Stimulated activated naive CD8-positive, alpha-beta T cell treated with anti-CD3 and anti-CD28 coated beads, Interleukin-15, Interleukin-2, amounts not matched to agents 100 ng/mL and 50 ng/mL, for 24 hours (primary cell): ENCODE measurements around the gene JAG2.

Experiments
- H3K27ac Mint-ChIP-seq: one replicate; pipeline ENCODE4 v1.8.0; 2021; ENCODE audit warnings: mild to moderate bottlenecking, mixed read lengths
- H3K27me3 Mint-ChIP-seq: one replicate; pipeline ENCODE4 v1.8.0; 2021; ENCODE audit warnings: mixed read lengths
- H3K36me3 Mint-ChIP-seq: one replicate; pipeline ENCODE4 v1.8.0; 2021; ENCODE audit warnings: low read depth, mixed read lengths
- H3K4me1 Mint-ChIP-seq: one replicate; pipeline ENCODE4 v1.8.0; 2021; ENCODE audit warnings: low read depth, mixed read lengths
- H3K4me3 Mint-ChIP-seq: one replicate; pipeline ENCODE4 v1.8.0; 2021; ENCODE audit warnings: mild to moderate bottlenecking, mixed read lengths
- H3K9me3 Mint-ChIP-seq: one replicate; pipeline ENCODE4 v1.8.0; 2021; ENCODE audit warnings: mixed read lengths

JAG2 gene

DNA sequence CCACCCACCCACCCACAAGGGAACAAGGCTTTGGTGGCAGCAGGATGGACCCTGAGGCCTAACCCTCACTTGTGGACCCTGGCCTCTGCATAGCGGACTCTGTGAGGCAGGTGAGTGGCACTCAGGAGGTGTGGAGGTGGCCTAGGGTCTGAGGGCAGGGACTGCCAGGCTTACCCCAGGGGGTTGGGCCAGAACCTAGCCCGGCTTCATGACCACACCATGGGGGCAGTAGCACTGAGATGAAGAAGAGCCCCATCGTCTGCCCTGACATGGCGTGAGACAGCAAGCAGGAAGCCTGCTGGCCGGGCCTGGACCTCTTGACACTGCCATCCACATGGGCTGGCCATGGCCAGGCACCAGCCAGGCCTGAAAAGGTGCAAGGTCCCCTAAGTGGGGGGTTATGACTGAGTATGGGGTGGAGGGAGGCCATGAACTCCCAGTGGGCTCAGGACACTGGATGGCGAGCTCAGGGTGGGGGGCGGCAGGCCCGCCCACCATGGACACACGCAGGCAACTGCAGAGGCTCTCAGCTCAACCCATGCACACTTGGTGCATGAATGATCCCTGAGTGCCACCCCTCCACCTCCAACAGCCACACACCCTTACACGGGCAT is 29.3 kb downstream of the JAG2 start:
- Mint-ChIP-seq H3K4me1 (no peaks in the 10 kb centered on the region), H3K4me3 (no peak overlapping the region), H3K27me3 (peaks cover 2% of the 10 kb centered on the region), H3K27ac (no peak overlapping the region), H3K9me3 (no peaks in the 10 kb centered on the region), H3K36me3 (no peaks in the 10 kb centered on the region)

DNA sequence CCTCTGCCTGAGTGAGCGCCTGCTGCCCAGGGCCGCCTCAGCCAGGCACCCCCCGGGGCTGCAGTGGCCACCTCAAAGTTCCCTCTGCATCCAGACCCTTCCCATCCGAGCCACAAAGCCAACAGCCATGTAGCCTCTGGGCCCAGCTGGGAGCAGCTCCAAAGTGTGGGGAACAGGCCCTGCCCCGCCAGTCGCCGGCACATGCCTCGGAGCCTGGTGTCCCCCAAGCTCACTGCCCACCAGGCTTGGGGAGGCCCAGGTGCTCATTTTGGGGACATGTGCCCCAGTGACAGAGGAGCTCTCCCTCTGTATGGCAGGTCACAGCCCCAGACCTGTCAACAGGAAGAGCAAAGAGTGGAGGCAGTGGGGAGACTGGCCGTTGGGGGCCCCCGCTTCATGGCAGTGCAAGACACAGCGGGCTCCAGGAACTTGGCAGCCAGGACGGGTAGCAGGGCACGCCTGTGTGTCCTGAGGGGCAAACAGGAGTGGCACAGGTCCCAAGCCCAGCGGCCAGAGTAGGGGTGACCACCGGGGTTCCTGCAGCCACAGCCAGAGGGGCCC is 29.9 kb downstream of the JAG2 start:
- Mint-ChIP-seq H3K27me3 (peaks cover 5% of the 10 kb centered on the region), H3K27ac (no peak overlapping the region), H3K4me1 (no peaks in the 10 kb centered on the region), H3K4me3 (no peak overlapping the region), H3K36me3 (no peaks in the 10 kb centered on the region), H3K9me3 (no peaks in the 10 kb centered on the region)

DNA sequence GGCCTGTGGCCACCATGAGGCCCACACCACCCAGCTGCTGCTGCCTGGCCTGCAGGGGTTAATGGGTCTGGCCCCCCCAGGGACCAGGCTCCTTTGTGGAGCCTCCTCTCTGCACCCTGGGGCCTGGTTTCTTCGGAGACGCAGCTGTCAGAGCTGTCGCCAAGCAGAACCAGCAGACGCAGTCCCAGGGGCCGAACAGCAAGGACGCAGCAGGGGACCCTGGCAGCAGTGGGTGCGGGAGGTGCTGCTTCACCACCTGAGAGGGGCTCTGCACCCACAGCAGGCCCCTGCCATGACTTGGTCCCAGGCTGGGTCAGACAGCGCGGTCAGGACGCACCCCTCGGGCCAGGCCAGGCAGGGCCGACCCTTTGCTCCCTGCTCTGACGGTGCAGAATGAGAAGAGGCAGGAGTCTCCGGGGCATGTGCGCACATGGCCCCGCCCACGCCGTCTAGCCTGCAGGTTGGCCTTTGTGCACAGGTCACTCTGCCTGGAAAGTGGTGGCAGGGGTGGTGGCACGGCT is 30.5 kb downstream of the JAG2 start:
- no peak overlapping the region for H3K4me3 Mint-ChIP-seq
- H3K4me1 Mint-ChIP-seq, result no peaks in the 10 kb centered on the region
- H3K9me3 Mint-ChIP-seq, result no peaks in the 10 kb centered on the region
- no peak overlapping the region for H3K27ac Mint-ChIP-seq
- peaks cover 10% of the 10 kb centered on the region for H3K27me3 Mint-ChIP-seq
- no peaks in the 10 kb centered on the region for H3K36me3 Mint-ChIP-seq

DNA sequence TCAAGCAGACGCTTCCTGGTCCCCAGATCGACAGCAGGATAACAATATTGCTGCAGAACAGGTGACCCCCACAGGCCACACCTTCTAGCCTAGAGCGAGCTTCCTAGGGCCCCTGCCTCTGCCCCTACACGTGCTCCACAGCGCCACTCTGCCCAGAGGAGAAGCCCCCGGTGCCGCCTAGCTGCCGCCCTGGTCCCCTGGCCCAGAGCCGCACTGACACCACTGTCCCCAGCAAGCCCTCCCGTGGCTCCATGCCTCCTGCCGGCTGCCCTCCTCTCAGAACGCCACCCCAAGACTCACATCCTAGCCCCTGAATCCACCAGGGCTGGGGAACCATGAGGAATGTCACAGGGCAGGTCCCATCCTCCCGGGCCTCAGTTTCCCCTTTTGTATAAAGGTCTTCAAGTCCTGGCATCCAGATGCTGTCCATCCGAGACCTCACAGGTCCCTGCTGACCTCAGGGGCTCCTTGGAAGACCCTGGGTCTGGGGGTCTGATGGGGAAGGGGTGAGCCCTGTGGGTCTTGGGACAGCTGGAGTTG is 31.0 kb downstream of the JAG2 start:
- no peak overlapping the region for H3K27ac Mint-ChIP-seq
- peaks cover 3% of the 10 kb centered on the region for H3K36me3 Mint-ChIP-seq
- peaks cover 10% of the 10 kb centered on the region for H3K27me3 Mint-ChIP-seq
- H3K4me3 Mint-ChIP-seq, result no peak overlapping the region
- no peaks in the 10 kb centered on the region for H3K4me1 Mint-ChIP-seq
- H3K9me3 Mint-ChIP-seq, result no peaks in the 10 kb centered on the region

DNA sequence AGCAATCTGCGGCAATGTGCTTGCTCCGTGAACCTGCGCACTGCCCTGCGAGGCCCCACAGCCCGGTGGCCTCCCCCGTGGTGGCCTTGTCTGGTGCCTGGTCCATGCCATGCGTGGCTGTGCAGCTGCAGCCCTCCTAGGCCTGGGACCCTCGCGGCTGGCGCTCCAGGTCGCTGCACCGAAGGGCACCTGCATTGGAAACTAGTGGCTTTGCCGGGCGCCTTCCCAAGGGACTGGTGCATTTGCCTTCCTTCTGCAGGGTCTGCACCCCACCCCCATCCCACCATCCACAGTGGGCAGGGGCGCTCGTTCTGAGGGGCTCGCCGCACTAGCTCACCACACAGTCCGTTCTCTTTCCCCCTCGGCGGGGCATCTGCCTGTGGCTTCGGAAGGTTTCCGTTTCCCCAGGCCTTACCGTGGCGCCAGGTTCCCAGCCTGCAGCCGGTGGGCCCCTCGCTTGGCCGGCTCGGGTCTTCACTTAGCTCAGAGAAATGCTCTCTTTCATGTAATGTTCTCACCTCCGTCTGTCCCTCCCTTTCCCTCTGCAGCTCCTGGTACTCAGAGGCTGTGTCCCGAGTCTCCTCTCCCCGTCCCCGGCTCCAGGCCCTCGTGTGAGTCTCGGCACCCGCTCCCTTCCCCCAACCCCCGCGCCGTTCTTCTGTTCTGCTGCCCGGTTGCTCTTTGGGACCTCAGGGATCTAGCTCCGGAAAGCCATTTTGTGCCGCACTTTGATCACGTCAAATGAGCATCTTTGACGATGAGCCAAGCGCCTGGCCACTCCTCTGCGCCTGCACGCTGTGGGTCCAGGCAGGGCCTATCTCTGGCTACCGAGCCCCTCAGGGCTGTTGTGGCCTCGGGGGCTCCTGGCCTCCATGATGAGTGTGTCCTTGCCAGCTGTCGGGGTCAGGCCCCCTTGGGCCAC is 31.9 kb downstream of the JAG2 start:
- H3K27ac Mint-ChIP-seq, result no peak overlapping the region

DNA sequence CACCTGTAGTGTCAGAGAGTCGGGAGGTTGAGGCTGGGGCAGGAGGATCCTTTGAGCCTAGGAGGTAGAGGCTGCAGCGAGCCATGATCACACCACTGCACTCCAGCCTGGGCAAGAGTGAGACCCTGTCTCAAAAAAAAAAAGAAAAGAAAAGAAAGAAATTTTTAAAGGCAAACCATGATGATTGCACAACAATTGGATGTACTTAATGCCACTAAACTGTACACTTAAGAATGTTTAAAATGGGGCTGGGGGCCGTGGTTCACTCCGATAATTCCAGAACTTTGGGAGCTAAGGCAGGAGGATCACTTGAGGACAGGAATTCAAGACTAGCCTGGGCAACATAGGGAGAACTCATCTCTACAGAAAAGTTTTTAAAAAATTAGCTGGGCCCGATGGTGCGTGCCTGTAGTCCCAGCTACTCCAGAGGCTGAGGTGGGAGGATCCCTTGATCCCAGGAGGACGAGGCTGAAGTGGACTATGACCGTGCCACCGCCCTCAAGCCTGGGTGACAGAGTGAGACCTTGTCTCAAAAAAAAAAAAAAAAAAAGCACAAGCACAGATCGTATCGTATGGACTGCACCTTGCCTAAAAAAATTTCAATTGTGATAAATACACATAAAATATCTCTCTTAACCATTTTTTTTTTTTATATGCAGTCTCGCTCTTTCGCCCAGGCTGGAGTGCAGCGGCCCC is 32.7 kb downstream of the JAG2 start:
- H3K36me3 Mint-ChIP-seq, result peaks cover 3% of the 10 kb centered on the region
- H3K27ac Mint-ChIP-seq, result no peak overlapping the region

More for the DNA sequence above, 31.9 kb downstream of the JAG2 start:
- Mint-ChIP-seq H3K27me3 (peaks cover 10% of the 10 kb centered on the region), H3K9me3 (no peaks in the 10 kb centered on the region), H3K36me3 (peaks cover 3% of the 10 kb centered on the region), H3K4me3 (no peak overlapping the region), H3K4me1 (no peaks in the 10 kb centered on the region)

DNA sequence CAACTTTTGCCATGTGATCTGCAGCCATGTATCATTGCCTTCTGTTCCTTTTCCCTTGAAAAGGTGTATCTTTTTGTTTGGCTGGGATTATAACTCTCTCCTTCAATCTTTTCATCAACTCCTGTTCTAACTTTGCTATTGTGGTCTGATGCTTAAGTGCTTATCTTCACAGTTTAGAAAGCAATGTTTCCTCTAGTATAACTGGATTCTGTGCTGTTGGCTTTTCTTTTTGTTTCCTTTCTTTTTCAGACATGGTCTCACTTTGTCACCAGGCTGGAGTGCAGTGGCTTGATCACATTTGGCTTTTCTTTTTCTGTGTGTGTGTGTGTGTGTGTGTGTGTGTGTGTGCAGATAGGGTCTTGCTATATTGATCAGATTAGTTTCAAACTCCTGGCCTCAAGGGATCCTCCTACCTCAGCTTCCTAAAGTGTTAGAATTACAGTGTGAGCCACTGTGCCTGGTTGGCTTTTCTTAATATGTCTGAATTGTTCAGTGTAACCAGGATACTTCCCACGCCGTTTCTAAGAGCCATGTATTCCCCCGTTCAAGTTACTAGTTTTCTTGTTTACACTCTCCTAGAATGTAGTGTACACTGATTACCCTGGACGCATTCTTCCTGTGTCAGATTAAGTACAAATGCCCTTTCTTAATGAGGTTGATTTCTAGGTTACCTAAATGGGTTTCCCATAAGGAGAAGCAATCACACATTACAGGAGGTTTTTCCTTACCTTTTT is 35.5 kb downstream of the JAG2 start:
- H3K4me3 Mint-ChIP-seq, result no peak overlapping the region
- peaks cover 15% of the 10 kb centered on the region for H3K27me3 Mint-ChIP-seq
- H3K27ac Mint-ChIP-seq, result no peak overlapping the region
- H3K9me3 Mint-ChIP-seq, result no peaks in the 10 kb centered on the region
- H3K4me1 Mint-ChIP-seq, result no peaks in the 10 kb centered on the region
- H3K36me3 Mint-ChIP-seq, result peaks cover 3% of the 10 kb centered on the region

More for the DNA sequence above, 32.7 kb downstream of the JAG2 start:
- Mint-ChIP-seq H3K4me1 (no peaks in the 10 kb centered on the region), H3K27me3 (peaks cover 10% of the 10 kb centered on the region), H3K9me3 (no peaks in the 10 kb centered on the region), H3K4me3 (no peak overlapping the region)

DNA sequence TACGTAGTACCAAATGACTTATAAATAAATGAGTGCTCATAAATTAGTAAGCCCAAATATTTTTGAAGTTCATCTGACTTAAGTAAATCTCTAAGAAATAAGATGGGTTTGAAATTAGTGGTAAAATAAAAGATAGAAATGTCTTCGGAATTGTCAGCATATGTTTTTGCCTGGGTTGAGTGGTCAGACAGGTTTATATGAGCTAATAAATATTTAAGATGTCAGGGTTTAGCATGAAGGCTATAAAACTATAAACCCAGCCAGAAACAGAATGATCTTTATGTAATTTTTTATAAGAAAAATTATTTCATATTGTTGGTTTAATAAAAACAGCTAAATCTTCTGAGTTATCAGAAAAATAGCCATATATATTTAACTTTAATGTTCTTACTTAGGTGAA is 37.3 kb downstream of the JAG2 start:
- Mint-ChIP-seq H3K36me3 (peaks cover 3% of the 10 kb centered on the region), H3K9me3 (no peaks in the 10 kb centered on the region), H3K4me1 (no peaks in the 10 kb centered on the region), H3K4me3 (no peak overlapping the region), H3K27me3 (peaks cover 19% of the 10 kb centered on the region), H3K27ac (no peak overlapping the region)

DNA sequence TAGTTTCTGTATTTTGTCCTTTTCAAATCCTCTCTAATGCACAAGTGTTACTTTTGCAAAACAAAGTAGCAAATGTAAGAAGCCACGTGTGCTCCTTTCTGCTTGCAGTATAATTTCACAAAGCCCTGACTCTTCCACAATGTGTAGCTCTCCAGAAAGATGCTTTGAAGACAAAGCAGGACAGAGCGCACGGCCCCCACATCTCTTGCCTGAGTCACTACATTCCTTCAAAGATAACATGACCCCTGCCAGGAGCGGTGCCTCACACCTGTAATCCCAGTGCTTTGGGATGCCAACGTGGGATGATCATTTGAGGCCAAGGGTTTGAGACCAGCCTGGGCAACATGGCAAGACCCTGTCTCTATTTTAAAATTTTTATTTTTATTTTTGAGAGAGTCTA is 40.5 kb downstream of the JAG2 start:
- Mint-ChIP-seq H3K9me3 (no peaks in the 10 kb centered on the region), H3K4me3 (no peak overlapping the region), H3K4me1 (no peaks in the 10 kb centered on the region), H3K27me3 (peaks cover 16% of the 10 kb centered on the region), H3K27ac (no peak overlapping the region), H3K36me3 (peaks cover 3% of the 10 kb centered on the region)

DNA sequence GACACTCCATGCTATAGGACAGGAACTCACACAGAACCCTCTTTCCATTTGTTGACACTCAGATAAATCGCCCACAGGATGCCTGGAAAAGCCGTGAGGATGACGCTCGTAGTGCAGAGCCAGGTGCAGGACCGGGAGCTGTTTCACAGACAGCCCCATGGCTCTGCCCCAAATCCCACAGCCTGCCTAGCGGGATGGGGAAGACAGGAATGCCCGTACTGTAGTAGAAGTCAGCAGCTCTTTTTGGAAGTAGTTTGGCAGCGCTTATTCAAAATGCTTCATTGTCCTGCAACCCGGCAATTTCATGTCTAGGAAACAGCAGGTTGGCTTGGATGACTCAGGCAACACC is 41.6 kb downstream of the JAG2 start:
- Mint-ChIP-seq H3K4me1 (no peaks in the 10 kb centered on the region), H3K36me3 (no peaks in the 10 kb centered on the region), H3K27me3 (peaks cover 26% of the 10 kb centered on the region), H3K27ac (no peak overlapping the region), H3K4me3 (no peak overlapping the region), H3K9me3 (peaks cover 5% of the 10 kb centered on the region)

DNA sequence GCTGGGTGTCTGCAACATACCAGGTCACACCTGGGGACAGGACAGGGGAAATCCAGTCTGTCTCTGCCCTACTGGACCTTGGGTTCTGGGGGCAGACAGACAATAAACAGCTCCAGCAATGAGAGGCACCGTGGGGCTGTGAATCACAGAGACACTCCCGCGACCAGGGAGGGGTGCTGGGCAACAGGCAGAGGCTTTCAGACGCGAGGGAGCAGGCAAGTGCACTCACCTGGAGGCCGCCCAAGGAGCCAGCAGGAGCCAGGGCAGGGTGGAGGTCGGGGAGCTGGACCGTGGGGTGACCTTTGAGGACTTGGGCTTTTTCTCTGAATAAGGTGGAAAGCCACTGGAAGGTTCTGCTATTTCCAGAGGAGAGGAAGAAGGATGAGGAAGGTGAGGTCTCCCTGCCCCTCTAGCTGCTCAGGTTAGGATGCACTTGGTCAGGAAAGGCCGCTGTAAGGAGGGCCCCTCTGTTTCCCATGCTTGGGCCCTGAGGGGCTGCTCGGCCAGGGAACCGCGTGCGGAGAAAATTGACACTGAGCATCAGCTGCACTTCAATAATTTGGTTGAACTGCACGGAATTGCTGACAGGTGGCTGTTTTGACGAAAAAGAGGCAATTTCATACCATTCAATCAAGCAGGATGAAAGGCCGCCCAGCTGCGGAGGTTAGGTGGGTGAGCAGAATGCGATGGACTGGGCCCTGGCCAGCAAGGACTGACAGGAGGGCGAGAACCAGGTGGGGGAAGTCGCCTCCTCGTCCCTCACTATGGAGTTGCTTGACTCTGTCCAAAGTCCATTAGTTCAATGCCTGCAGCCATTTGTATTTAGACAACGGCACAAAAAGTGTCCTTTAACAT is 42.2 kb downstream of the JAG2 start:
- H3K36me3 Mint-ChIP-seq, result no peaks in the 10 kb centered on the region
- no peak overlapping the region for H3K4me3 Mint-ChIP-seq
- H3K4me1 Mint-ChIP-seq, result no peaks in the 10 kb centered on the region
- peaks cover 27% of the 10 kb centered on the region for H3K27me3 Mint-ChIP-seq
- no peak overlapping the region for H3K27ac Mint-ChIP-seq
- peaks cover 8% of the 10 kb centered on the region for H3K9me3 Mint-ChIP-seq

DNA sequence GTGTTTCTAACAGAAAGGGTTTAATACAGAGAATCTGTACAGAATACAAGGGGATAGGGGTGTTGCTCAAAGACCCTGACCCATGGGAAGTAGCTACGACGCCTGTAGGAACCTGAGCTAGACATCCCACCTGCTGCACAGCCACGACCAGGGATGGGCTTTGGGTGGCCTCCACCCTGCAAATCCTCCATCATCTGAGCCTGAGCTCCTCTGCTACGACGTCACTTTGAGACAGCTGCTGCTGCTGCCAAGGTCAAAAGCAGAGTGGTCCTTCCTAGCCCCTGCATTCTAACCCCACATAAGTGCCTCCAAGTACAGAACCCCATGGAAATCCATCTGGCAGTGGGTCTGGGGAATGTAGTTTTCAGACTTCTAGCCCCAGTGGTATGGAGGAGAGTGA is 43.8 kb downstream of the JAG2 start:
- H3K27ac Mint-ChIP-seq, result no peak overlapping the region
- H3K9me3 Mint-ChIP-seq, result peaks cover 16% of the 10 kb centered on the region
- no peaks in the 10 kb centered on the region for H3K36me3 Mint-ChIP-seq
- peaks cover 27% of the 10 kb centered on the region for H3K27me3 Mint-ChIP-seq
- H3K4me1 Mint-ChIP-seq, result no peaks in the 10 kb centered on the region
- H3K4me3 Mint-ChIP-seq, result no peak overlapping the region

DNA sequence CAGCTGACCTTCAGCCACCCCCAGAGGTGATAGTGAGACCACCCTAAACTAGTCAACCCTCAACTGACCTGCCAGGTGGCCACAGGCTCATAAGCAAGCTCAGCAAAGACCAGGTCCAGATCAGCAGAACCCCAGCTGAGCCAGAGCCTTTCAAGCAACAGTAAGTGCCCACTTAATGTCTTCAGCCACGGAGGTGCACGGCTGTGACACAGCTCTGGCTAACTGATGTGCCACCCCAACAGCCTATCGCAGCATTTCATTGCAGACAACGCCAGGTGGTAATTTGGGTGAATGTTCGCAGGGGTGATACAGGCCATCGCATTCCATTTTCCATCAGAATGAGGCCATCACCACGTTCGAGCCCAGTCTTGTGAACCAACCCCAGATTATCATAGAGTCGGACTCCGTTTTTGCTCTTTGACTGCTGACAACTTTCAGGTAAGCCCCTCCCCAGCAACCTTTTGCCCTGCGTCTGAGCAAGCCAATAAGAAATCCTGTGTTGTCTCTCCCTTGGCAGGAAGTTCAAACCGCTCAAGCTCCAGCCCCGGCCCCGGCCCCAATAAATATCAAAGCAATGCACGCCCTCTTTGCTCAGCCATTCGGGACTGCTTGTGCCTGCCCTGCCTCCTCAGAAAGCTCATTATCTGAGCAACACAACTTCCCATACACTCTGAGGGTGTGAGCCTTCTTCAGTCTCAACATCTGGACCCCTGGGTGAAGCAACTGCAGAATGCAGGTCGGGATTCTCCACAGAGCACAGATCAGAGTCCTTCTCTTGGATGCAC is 44.4 kb downstream of the JAG2 start:
- H3K27me3 Mint-ChIP-seq, result peaks cover 22% of the 10 kb centered on the region
- peaks cover 16% of the 10 kb centered on the region for H3K9me3 Mint-ChIP-seq
- no peaks in the 10 kb centered on the region for H3K36me3 Mint-ChIP-seq
- no peak overlapping the region for H3K4me3 Mint-ChIP-seq
- no peaks in the 10 kb centered on the region for H3K4me1 Mint-ChIP-seq
- no peak overlapping the region for H3K27ac Mint-ChIP-seq
